SK-N-SH (cell line): ENCODE data around the gene ADAM33. TPM values are rescaled to one million over a fixed set of nuclear protein-coding genes. Genes with fewer than 3 reads are reported as not detected.

Experiments
- CTCF ChIA-PET: fragments of 300-600, 350-600 bp; formaldehyde crosslinking; extraction: SDS; loops from one replicate; lab custom pipeline; 2021; lab: Yijun Ruan, JAX
- POLR2A ChIA-PET: fragments of 350-600 bp; sonication (Branson Sonifier 250); formaldehyde crosslinking; extraction: SDS; loops from one replicate; lab custom pipeline; 2020; ENCODE audit warnings: antibody characterized with exemption, inconsistent platforms; lab: Yijun Ruan, JAX
- DNase-seq: peaks from one replicate; pipeline ENCODE4 v3.0.0; 2012
- H2AFZ ChIP-seq: fragments of 200-600 bp; sonication (generic); 2 replicates; pipeline ENCODE4 v1.8.1; 2016; ENCODE audit warnings: antibody characterized with exemption, mild to moderate bottlenecking, low read depth
- H3F3A ChIP-seq: fragments of 200-600 bp; sonication (generic); replicated peaks from 2 replicates; pipeline ENCODE3; 2016; ENCODE audit warnings: antibody characterized with exemption, mild to moderate bottlenecking; ENCODE audit not compliant: insufficient read depth
- H3K27ac ChIP-seq, 2 experiments: fragments of 200-500 bp in 1 of 2; fragments of 200-600 bp in 1 of 2; sonication (Bioruptor generic) in 1 of 2; sonication (generic), shearing (Covaris generic) in 1 of 2; 2 replicates each; pipeline versions ENCODE4 v1.5.1 to v1.6.1; 2014 to 2016; ENCODE audit warnings: low read depth in 2 of 2, inconsistent platforms in 1 of 2, low read length in 1 of 2, mild to moderate bottlenecking in 1 of 2, mixed read lengths in 1 of 2
- H3K27me3 ChIP-seq: fragments of 200-600 bp; sonication (generic), shearing (Covaris generic); 2 replicates; pipeline ENCODE4 v1.6.1; 2016; ENCODE audit warnings: mixed run types; ENCODE audit not compliant: insufficient read depth
- H3K36me3 ChIP-seq, 2 experiments: fragments of 200-500 bp in 1 of 2; fragments of 200-600 bp in 1 of 2; sonication (Bioruptor generic) in 1 of 2; sonication (generic) in 1 of 2; replicated peaks in 1 of 2; 2 replicates each; pipeline versions ENCODE3 to v1.5.1; 2014 to 2016; ENCODE audit warnings: low read length in 1 of 2, mild to moderate bottlenecking in 1 of 2; ENCODE audit not compliant: insufficient read depth in 2 of 2, control insufficient read depth in 1 of 2
- H3K4me1 ChIP-seq, 2 experiments: fragments of 200-500 bp in 1 of 2; fragments of 200-600 bp in 1 of 2; sonication (Bioruptor generic) in 1 of 2; sonication (generic), shearing (Covaris generic) in 1 of 2; 2 replicates each; pipeline versions ENCODE4 v1.5.1 to v1.6.1; 2014 to 2016; ENCODE audit warnings: low read depth in 1 of 2, low read length in 1 of 2, mixed run types in 1 of 2; ENCODE audit not compliant: insufficient read depth in 2 of 2, control insufficient read depth in 1 of 2
- H3K4me2 ChIP-seq: fragments of 200-600 bp; sonication (generic), shearing (Covaris generic); 2 replicates; pipeline ENCODE4 v1.6.1; 2017; ENCODE audit warnings: mixed run types
- H3K4me3 ChIP-seq, 2 experiments: fragments of 200-500 bp in 1 of 2; fragments of 200-600 bp in 1 of 2; sonication (Bioruptor generic) in 1 of 2; sonication (generic), shearing (Covaris generic) in 1 of 2; 2 replicates each; pipeline versions ENCODE4 v1.5.1 to v1.8.1; 2014 to 2016; ENCODE audit warnings: low read depth in 2 of 2, inconsistent platforms in 1 of 2, low read length in 1 of 2, mild to moderate bottlenecking in 1 of 2, mixed read lengths in 1 of 2, moderate library complexity in 1 of 2
- H3K79me2 ChIP-seq: fragments of 200-600 bp; sonication (generic); 2 replicates; pipeline ENCODE4 v1.8.1; 2017; ENCODE audit warnings: mild to moderate bottlenecking; ENCODE audit not compliant: insufficient read depth
- H3K9ac ChIP-seq: fragments of 200-600 bp; sonication (generic); 2 replicates; pipeline ENCODE4 v1.6.1; 2017; ENCODE audit warnings: mixed run types
- H3K9me2 ChIP-seq: fragments of 200-600 bp; sonication (generic); 2 replicates; pipeline ENCODE4 v1.6.1; 2017; ENCODE audit warnings: mixed run types
- H3K9me3 ChIP-seq: fragments of 200-600 bp; sonication (generic); 2 replicates; pipeline ENCODE4 v1.6.1; 2017; ENCODE audit warnings: mixed run types, mild to moderate bottlenecking, moderate library complexity
- H4K20me1 ChIP-seq: fragments of 200-600 bp; sonication (generic); 2 replicates; pipeline ENCODE4 v1.6.1; 2017; ENCODE audit warnings: mild to moderate bottlenecking, mixed run types; ENCODE audit not compliant: insufficient read depth
- EP300 ChIP-seq, 2 experiments: IDR thresholded peaks; 2 replicates each; pipeline versions ENCODE4 v1.4.0 to v1.6.1; 2012; ENCODE audit warnings: borderline replicate concordance in 1 of 2, low read depth in 1 of 2, low read length in 1 of 2
- EZH2phosphoT487 ChIP-seq: fragments of 200-600 bp; sonication (generic); IDR thresholded peaks from 2 replicates; pipeline ENCODE4 v1.6.1; 2017; ENCODE audit warnings: low read depth, mixed run types, mild to moderate bottlenecking, antibody characterized with exemption, moderate library complexity, borderline replicate concordance
- FOSL2 ChIP-seq: IDR thresholded peaks from 2 replicates; pipeline ENCODE4 v1.4.0; 2012; ENCODE audit warnings: low read depth, mild to moderate bottlenecking, moderate library complexity, borderline replicate concordance
- FOXM1 ChIP-seq: IDR thresholded peaks from 2 replicates; pipeline ENCODE4 v1.4.0; 2012; ENCODE audit warnings: low read depth, mild to moderate bottlenecking
- RCOR1 ChIP-seq: fragments of 150-350 bp; IDR thresholded peaks from 2 replicates; pipeline ENCODE4 v1.6.1; 2017; ENCODE audit warnings: antibody characterized with exemption, low read length
- RXRA ChIP-seq: IDR thresholded peaks from 2 replicates; pipeline ENCODE4 v1.4.0; 2012; ENCODE audit warnings: low read depth, mild to moderate bottlenecking, borderline replicate concordance
- WGBS: methylation state at CpG from one replicate; pipeline ENCODE4 v1.1.6; 2017; ENCODE audit warnings: low lambda C conversion rate; 5-methylcytosine and 5-hydroxymethylcytosine counted together
- polyA plus RNA-seq, 3 experiments: library from polyadenylated mRNA; depleted of rRNA; stranded (reverse); fragments of >200 nt; gene quantifications; 2 replicates each; pipeline ENCODE4 v1.2.3, GENCODE V29; 2012
- TF ChIP-seq, protein P1 (sequence below): fragments of 150-350 bp; IDR thresholded peaks from 2 replicates; pipeline ENCODE4 v1.6.1; 2017; ENCODE audit warnings: antibody characterized with exemption, low read length, low read depth, borderline replicate concordance
- TF ChIP-seq, protein P2 (sequence below): fragments of 150-350 bp; IDR thresholded peaks from 2 replicates; pipeline ENCODE4 v1.6.1; 2016; ENCODE audit warnings: mild to moderate bottlenecking, low read depth, low read length
- TF ChIP-seq, protein P3 (sequence below): IDR thresholded peaks from 2 replicates; pipeline ENCODE4 v1.4.0; 2012; ENCODE audit warnings: low read depth

Gene ADAM33
- polyA plus RNA-seq, 1 of the 3 experiments (the other 2 are of a cell fraction): 4.8 TPM

DNA sequence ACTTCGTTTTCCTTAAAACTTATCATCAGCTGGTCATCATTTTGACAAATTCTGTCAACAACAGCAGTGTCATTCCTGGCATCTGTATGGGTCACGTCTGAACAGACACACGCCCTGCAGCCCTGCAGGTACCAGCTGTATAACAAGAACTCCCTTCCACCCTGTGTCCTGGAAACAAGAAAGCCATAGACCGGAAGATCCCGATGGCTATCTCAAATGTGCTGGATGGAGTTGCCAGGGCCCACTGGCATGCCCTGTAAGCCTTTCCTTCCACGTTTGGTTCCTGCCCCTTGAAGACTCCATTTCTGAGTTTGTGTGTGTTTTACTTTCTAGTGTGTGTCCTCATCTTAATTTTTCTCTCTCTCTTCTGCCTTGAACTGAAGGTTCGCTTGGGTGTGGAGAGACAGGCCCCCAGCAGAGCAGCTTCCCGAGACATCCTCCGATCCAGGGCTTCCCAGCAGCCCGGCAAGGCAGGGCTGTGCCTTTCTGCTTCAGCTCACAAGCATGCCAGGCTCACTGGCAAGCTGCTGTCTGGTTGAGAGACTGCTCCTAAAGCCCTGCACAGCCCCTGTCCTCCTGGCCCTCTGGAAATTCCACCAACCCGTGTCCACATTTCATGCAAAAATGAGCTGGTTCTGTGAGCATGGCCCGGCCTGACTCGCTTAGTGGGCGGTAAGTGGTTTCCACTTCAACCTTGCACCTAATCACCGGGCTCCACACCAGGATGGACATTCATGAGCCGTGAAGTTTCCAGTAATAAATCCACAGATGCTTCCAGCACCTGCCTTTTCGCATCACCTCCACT lies 27.3 kb downstream of the ADAM33 start:
- Histone ChIP-seq H3K9me3 (no peaks in the 10 kb centered on the region), H3K4me3 (no peak overlapping the region), H2AFZ (no peak overlapping the region)
- CTCF ChIA-PET: interaction anchor here (0.7 to 3.6 kb wide), 9 partner anchors 11 to 113 kb away, joined by 3 to 16 read pairs (median 3); partner anchors contain the start of gene ADISSP
- 78% methylated on average over 17 of the region's 17 CpGs for WGBS
- TF ChIP-seq EP300 (IDR thresholded peaks at IDR 0.05; ENCODE audit: borderline replicate concordance in 1 of 2, low read depth in 1 of 2, low read length in 1 of 2): 0 out of 4 replicates have a peak, but pooled peaks of 1 of the 2 experiments have one; percentile 14
- TF ChIP-seq, protein P1, sequence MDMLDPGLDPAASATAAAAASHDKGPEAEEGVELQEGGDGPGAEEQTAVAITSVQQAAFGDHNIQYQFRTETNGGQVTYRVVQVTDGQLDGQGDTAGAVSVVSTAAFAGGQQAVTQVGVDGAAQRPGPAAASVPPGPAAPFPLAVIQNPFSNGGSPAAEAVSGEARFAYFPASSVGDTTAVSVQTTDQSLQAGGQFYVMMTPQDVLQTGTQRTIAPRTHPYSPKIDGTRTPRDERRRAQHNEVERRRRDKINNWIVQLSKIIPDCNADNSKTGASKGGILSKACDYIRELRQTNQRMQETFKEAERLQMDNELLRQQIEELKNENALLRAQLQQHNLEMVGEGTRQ: no peak
- TF ChIP-seq RCOR1: 0 out of 2 replicates have a peak, but pooled peaks have one; percentile 26
- TF ChIP-seq, all 33 proteins: peak for 2
- Histone ChIP-seq H3K4me2 (no peak overlapping the region), H3K9ac (no peak overlapping the region), H3K9me2 (no peaks in the 10 kb centered on the region), H3K27me3 (0 out of 2 replicates have a peak, but pooled peaks cover 5% of the 10 kb centered on the region), H3F3A (no peaks in the 10 kb centered on the region), H4K20me1 (no peaks in the 10 kb centered on the region), H3K4me1 (peaks cover 0 to 22% of the 10 kb centered on the region in 2 experiments; a peak in 1 of 4 replicates), H3K27ac (peak overlapping the region in 1 of 2 experiments; percentile 60; a peak in 1 of 4 replicates), H3K36me3 (no peaks in the 10 kb centered on the region), H3K79me2 (no peaks in the 10 kb centered on the region)
- peak; percentile 50 for DNase-seq
- POLR2A ChIA-PET: no interaction called here

DNA sequence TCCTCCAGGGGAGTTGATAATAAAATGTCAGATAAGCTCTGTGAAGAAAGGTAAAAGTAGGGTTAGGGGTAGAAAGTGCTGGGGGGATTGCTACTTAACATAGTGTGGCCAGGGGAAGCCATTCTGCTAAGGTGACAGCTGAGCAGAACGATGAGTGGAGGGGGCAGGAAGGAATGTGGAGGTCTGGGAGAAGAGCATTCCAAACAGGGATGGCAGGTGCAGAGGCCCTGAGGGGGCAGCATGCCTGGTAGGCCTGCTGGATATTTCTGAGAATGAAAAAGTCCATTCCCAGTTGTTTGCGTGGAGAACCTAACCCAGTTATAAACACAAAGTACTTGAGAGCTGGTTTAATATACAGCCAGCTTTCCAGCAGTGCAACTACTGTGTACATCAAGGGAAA lies 27.9 kb downstream of the ADAM33 start:
- TF ChIP-seq, protein P2, sequence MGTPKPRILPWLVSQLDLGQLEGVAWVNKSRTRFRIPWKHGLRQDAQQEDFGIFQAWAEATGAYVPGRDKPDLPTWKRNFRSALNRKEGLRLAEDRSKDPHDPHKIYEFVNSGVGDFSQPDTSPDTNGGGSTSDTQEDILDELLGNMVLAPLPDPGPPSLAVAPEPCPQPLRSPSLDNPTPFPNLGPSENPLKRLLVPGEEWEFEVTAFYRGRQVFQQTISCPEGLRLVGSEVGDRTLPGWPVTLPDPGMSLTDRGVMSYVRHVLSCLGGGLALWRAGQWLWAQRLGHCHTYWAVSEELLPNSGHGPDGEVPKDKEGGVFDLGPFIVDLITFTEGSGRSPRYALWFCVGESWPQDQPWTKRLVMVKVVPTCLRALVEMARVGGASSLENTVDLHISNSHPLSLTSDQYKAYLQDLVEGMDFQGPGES: no peak
- TF ChIP-seq, protein P1: no peak
- no peak for TF ChIP-seq FOXM1
- no peak for TF ChIP-seq FOSL2
- no peak for TF ChIP-seq EZH2phosphoT487
- TF ChIP-seq, protein P3, sequence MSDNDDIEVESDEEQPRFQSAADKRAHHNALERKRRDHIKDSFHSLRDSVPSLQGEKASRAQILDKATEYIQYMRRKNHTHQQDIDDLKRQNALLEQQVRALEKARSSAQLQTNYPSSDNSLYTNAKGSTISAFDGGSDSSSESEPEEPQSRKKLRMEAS: no peak
- no peak for TF ChIP-seq EP300 (IDR thresholded peaks at IDR 0.05; ENCODE audit: borderline replicate concordance in 1 of 2, low read depth in 1 of 2, low read length in 1 of 2)
- no peak for TF ChIP-seq RXRA
- Histone ChIP-seq H3K27me3 (no peaks in the 10 kb centered on the region), H3K9me3 (no peaks in the 10 kb centered on the region), H3K4me1 (peaks cover 0 to 27% of the 10 kb centered on the region in 2 experiments; a peak in 1 of 4 replicates), H3K27ac (peak overlapping the region in 1 of 2 experiments; percentile 60; a peak in 2 of 4 replicates), H3K36me3 (no peaks in the 10 kb centered on the region), H3K79me2 (no peaks in the 10 kb centered on the region), H2AFZ (no peak overlapping the region), H3K9me2 (no peaks in the 10 kb centered on the region), H4K20me1 (no peaks in the 10 kb centered on the region), H3K4me3 (no peak overlapping the region), H3K4me2 (no peak overlapping the region), H3F3A (no peaks in the 10 kb centered on the region), H3K9ac (no peak overlapping the region)
- CTCF ChIA-PET: interaction anchor here (1.0 to 3.6 kb wide), 6 partner anchors 12 to 90 kb away, joined by 3 to 16 read pairs (median 4); no protein-coding TSS in a partner anchor
- DNase-seq: no peak
- 68% methylated on average over 2 of the region's 2 CpGs for WGBS
- POLR2A ChIA-PET: no interaction called here
